SK-N-SH treated with all-trans-retinoic acid at 6 μM for 48 hours (cell line): Measurements from ENCODE around the gene TPST1.

Experiments used
- ARNTL ChIP-seq: fragments of 450-650 bp; formaldehyde crosslinking; IDR thresholded peaks from 2 replicates; pipeline ENCODE4 v1.5.0; 2020; ENCODE audit warnings: low read depth, mild to moderate bottlenecking, moderate library complexity, borderline replicate concordance
- ESRRG ChIP-seq: fragments of 250-450 bp; sonication (Bioruptor Pico); IDR thresholded peaks from 2 replicates; pipeline ENCODE4 v1.6.1; 2021; ENCODE audit warnings: mild to moderate bottlenecking
- ISL1 ChIP-seq: fragments of 250-450 bp; sonication (Bioruptor Pico); IDR thresholded peaks from 2 replicates; pipeline ENCODE4 v2.1.2; 2022; ENCODE audit warnings: mild to moderate bottlenecking, moderate library complexity
- OSR1 ChIP-seq: fragments of 250-450 bp; sonication (Bioruptor Pico); IDR thresholded peaks from 2 replicates; pipeline ENCODE4 v1.8.0; 2022; ENCODE audit warnings: moderate library complexity, mild to moderate bottlenecking, inconsistent platforms
- RARB ChIP-seq: fragments of 250-450 bp; sonication (Bioruptor Pico); IDR thresholded peaks from 2 replicates; pipeline ENCODE4 v1.8.0; 2021; ENCODE audit warnings: mild to moderate bottlenecking, moderate library complexity
- SNAI2 ChIP-seq: fragments of 250-450 bp; sonication (Bioruptor Pico); IDR thresholded peaks from 2 replicates; pipeline ENCODE4 v1.5.0; 2020; ENCODE audit warnings: mild to moderate bottlenecking, moderate library complexity
- TOX ChIP-seq: fragments of 250-450 bp; sonication (Bioruptor Pico); IDR thresholded peaks from 2 replicates; pipeline ENCODE4 v1.8.0; 2021; ENCODE audit warnings: mild to moderate bottlenecking, moderate library complexity, borderline replicate concordance
- ZNF8 ChIP-seq: fragments of 450-650 bp; formaldehyde crosslinking; IDR thresholded peaks from 2 replicates; pipeline ENCODE4 v1.5.0; 2020; ENCODE audit warnings: mild to moderate bottlenecking, moderate library complexity
- TF ChIP-seq, protein P1 (sequence below): fragments of 250-450 bp; sonication (Bioruptor Pico); IDR thresholded peaks from 2 replicates; pipeline ENCODE4 v1.5.1; 2021; ENCODE audit warnings: mild to moderate bottlenecking, moderate library complexity

DNA sequence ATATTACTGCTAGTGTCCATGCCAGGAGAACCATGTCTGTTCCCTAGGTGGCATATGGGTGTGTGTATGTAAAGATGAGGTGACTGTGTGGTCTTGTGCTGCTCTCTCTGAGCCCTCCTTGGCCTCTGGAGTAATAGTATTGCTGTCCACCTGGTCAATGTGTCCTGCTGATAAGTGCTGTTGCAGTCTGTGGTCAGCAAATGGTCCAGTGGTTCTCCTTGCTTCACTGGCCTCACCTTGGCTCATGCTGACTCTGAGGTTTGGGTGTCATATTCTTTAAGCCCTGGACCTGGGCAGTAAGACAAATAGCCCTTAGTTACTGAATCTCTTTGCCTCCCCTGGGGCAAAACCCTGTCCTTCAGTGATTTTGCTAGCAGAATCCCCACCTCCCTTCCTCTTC is 56.8 kb downstream of the TPST1 start:
- TF ChIP-seq ISL1 (CRISPR knock-in tag) (no peak), RARB (CRISPR knock-in tag) (no peak), OSR1 (CRISPR knock-in tag) (no peak), TOX (CRISPR knock-in tag) (no peak), ARNTL (CRISPR knock-in tag) (no peak), ZNF8 (no peak), SNAI2 (no peak), ESRRG (no peak)
- TF ChIP-seq, protein P1, sequence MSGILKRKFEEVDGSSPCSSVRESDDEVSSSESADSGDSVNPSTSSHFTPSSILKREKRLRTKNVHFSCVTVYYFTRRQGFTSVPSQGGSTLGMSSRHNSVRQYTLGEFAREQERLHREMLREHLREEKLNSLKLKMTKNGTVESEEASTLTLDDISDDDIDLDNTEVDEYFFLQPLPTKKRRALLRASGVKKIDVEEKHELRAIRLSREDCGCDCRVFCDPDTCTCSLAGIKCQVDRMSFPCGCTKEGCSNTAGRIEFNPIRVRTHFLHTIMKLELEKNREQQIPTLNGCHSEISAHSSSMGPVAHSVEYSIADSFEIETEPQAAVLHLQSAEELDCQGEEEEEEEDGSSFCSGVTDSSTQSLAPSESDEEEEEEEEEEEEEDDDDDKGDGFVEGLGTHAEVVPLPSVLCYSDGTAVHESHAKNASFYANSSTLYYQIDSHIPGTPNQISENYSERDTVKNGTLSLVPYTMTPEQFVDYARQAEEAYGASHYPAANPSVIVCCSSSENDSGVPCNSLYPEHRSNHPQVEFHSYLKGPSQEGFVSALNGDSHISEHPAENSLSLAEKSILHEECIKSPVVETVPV, result no peak
